ENCODE results near the gene TCHHL1.

GRCh38 chr1:152078831-152079441 is 9.9 kb downstream of the TCHHL1 start:
- TF ChIP-seq CTCF (IDR thresholded peaks at IDR 0.05; ENCODE audit: low read depth, low read length): no peak
- TF ChIP-seq EZH2phosphoT487 (IDR thresholded peaks at IDR 0.05; ENCODE audit: low read depth): no peak
